DMS 273 (cell line): ENCODE data around the gene TAS2R5.
"Not testable (repeated sequence)": the region's sequence is repeated elsewhere in the genome, so short reads cannot be mapped to it uniquely, and the experiment has no call there.

Experiments
- DNase-seq: peaks from one replicate; lab custom pipeline; 2025; ENCODE audit not compliant: unreplicated experiment; lab: John Stamatoyannopoulos, UW

The TAS2R5 gene

DNA sequence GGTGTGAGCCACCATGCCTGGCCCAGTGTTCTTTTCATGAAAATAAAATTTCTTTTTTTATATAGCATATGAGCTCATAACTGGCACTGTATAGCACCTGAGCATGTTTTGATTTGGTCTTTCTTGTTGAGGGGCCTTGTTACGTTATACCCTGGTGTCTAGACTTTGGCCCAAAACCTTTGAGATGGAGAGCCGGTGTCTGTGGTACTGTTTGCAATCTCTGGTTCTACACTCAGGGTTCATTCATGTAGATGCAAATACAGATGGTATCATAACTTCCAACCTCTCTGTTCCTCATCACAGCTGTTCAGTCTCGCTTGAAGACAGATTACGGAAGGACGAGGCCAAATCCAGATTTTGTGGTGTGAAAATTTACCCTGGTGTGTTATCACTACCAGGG is at the start of gene TAS2R5:
Gene TAS2R5, plus strand, starts transcription at position 301 of the 400 bp plus-strand sequence. CDS start 145 bp downstream, outside the sequence.
- no peak for DNase-seq

- no peak for DNase-seq
Observed at GRCh38 chr7:141742229-141742628, 47.8 kb upstream of the TAS2R5 start.

- DNase-seq: no peak
Observed at GRCh38 chr7:141744131-141744530, 45.9 kb upstream of the TAS2R5 start.

DNA sequence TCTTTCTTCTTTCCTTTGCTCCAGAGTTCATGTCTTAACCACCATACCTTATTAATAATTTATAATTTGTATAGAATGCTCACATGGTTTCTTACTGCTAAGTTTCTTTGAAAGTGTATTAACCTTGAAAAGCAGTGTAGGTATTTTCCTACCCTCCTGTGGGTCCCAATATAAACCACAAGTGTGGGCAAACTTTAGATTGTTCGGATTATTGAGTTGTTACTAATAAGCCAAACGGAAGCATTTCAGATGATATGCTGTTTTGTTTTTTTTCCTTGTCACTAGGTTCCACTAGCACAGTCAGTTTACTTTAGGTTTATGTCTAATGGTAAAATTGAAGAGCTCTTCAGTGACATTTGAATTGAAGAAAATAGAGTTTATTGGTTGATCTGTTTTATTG is 41.6 kb upstream of the TAS2R5 start:
- DNase-seq: no peak

GRCh38 chr7:141751904-141752303 is 38.1 kb upstream of the TAS2R5 start:
- DNase-seq: peak; percentile 30

DNA sequence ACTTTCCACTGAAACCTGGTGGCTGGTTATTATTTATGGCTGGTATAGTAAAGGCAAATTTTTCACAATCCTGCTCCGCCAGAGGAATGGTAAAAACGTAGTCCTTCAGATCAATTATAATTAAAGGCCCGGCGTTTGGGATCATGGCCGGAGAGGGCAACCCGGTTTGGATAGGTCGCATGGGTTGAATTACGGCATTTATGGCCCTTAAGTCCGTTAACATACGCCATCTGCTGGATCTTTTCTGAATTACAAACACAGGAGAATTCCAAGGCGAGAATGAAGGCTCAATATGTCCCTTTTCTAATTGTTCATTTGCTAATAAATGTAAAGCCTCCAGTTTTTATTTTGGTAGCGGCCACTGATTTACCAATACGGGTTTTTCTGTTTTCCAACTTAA is 37.4 kb upstream of the TAS2R5 start:
- DNase-seq: peak; percentile 69

DNA sequence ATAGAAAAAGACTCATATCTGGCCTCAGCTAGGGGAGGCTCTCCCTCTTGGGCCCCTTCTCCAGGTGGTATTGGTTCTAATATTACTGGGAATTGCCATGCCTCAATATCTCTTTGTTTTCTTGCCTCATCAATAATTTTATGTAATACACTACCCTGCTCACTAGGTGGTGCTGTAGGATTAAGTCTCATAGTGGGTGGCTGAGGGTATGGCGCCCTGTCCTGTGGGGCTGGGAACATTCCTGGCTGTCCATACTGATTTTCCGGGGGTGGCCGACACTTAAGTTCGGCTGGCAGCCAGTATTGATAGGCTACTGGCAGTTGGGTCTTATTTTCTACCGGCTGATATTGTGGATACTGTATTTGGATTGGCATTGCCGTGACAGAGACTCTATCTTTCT is 35.1 kb upstream of the TAS2R5 start:
- peak; percentile 81 for DNase-seq

GRCh38 chr7:141763797-141764196 is 26.2 kb upstream of the TAS2R5 start, which contains the start of gene TAS2R3:
TAS2R3 (plus strand) TSS chr7:141764097; CDS start chr7:141764159, 62 bp downstream.
- no peak for DNase-seq

GRCh38 chr7:141770083-141770583 is 19.9 kb upstream of the TAS2R5 start:
- not testable (repeated sequence) for DNase-seq

- DNase-seq: no peak
Observed at GRCh38 chr7:141776374-141776773, 13.6 kb upstream of the TAS2R5 start, which contains the start of gene TAS2R4. TAS2R4 (plus strand) TSS chr7:141776674; CDS start chr7:141778489, 1,815 bp downstream.

DNA sequence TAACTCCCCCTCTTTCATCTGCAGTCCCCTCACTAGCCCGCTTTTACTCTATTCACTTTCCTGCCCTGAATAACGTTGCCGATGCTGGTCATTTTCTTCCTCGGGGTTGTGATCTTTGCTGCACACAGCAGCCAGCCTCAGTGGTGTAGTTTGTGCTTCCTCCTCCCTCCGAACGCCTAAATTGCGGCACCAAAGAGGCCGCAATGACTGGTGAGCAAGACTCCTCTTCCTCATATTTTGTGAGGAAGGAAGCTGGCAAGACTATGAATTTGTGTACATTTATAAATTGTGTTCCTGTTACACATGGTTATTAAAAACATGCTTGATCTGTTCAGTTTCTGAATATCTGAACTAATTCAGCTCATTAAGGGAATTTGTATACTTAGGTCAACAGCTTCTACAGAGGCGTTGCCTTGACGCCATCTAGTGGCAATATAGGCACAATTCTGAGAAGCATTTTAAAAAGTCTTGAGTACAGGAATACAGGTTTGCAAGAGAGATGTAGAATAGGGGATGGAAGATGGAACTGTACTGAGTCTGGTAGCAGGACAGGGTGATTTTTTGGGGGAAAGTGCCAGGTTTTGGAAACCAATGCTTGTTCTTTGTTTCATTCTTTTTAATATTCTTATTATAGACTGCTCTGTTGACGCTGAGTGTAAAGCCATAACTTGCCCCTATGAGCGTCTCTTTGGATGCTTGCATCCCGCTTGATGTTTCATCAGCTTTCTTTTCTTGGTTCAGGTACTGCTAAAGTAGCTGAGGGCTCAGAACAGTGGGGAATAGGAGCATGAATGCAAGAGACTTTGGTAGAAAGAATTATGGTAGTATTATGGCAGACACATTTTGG is 4.1 kb upstream of the TAS2R5 start:
- DNase-seq: peak; percentile 79

- DNase-seq: no peak
Observed at GRCh38 chr7:141788296-141788695, 1.7 kb upstream of the TAS2R5 start.

- no peak for DNase-seq
Observed at GRCh38 chr7:141792526-141792925, 2.5 kb downstream of the TAS2R5 start.

GRCh38 chr7:141820067-141820466 is 30.1 kb downstream of the TAS2R5 start:
- no peak for DNase-seq

GRCh38 chr7:141822432-141822831 is 32.4 kb downstream of the TAS2R5 start:
- DNase-seq: not testable (repeated sequence)

GRCh38 chr7:141837683-141838082 is 47.7 kb downstream of the TAS2R5 start:
- peak; percentile 23 for DNase-seq

GRCh38 chr7:141838581-141838980 is 48.6 kb downstream of the TAS2R5 start:
- DNase-seq: no peak

DNA sequence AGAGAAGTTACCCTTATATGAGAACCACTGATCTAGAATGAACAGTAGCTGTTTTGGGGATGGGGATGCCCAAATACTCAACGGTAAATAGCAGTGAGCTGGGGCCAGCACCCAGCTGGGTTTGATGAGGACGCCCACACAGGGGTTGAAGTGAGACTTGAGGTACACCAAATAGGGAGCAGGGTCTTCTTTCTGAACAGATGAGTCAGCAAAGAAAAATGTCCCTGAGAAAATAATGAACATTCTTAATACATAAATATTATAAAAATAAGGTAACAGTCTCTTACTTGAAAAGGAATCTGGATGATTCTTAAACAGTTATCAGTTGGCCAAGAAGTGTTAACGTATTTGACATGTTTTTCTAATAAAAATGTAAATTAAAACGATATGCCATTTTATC is 49.2 kb downstream of the TAS2R5 start:
- no peak for DNase-seq

DNA sequence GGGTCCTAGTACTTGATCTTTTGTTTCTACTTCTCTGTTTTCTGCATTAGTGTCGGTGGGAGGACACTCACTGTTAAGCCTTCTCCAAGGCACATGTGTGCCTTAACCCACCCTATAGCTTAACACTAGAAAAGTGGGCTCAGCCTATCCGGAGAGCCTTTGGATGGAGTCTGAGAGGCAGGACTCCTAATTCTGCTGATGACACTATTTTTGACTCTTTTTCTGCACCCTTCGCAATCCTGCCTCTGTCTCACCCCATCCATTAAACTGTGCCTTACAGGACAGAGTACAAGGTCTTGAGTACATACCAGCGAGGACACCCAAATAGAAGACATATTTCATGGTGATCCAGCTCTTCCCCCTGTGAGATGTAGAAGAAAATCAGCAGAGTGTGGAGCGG is 50.7 kb downstream of the TAS2R5 start:
- no peak for DNase-seq
